ENCODE data around the gene DUOXA1.

DUOXA1 gene

DNA sequence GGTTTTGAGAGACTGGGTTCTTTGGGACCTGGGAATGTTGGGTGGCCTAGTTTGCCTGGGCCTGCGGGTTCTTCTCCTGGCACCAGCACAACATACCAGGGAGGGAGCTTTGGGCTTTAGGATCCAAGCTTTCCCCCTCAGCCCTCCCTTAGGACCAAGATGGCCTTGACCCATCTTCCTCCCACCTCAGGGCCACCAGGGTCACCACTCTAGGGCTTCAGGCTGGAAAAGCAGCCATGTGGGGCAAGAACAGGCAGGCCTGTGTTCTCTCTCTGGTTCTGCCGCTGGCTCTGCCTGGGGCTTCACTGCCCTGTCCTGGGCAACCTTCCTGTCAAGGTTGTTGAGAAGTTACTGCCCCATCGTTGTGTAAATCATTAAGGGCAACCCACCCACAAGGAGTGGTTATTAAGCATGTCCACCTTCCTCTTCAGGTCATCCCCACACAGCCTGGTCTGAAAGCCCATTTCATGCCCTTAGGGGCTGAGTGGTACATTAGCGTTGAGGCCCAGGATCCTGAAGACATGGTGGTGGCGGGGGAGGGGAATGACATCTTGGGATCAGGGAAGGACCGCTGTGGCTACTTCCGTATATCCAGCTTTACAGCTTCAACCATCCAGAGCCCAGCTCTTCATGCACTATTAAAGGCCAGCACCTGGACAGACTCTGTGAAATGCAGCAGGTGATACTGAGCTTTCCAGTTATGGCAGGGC lies 767 bp upstream of the DUOXA1 start:
- CTCF ChIA-PET = interaction anchor here (0.5 to 2.9 kb wide), 2 partner anchors 12 to 16 kb away, joined by 4 to 12 read pairs; partner anchors contain the start of genes DUOX2 and DUOXA2
- POLR2A ChIA-PET = no interaction called here
- no peaks in the 10 kb centered on the region for H3K9me3 ChIP-seq (ENCODE audit: control insufficient read depth, insufficient read depth, low read depth, low read length)
- no peaks in the 10 kb centered on the region for H3K36me3 ChIP-seq (ENCODE audit: control insufficient read depth in 2 of 2, insufficient read depth in 1 of 2, low read length in 2 of 2)
- H3K4me3 ChIP-seq (ENCODE audit: low read depth, low read length) = no peak overlapping the region
- no peaks in the 10 kb centered on the region for H3K4me1 ChIP-seq (ENCODE audit: control insufficient read depth, insufficient read depth, low read length)
- TF ChIP-seq ZNF366 (tag by site-specific recombination; conservative IDR thresholded peaks at IDR 0.05) (no peak), ZNF768 (tag by site-specific recombination; IDR thresholded peaks at IDR 0.05) (no peak), ZFP41 (tag by site-specific recombination; IDR thresholded peaks at IDR 0.05; ENCODE audit: borderline replicate concordance) (no peak), ZNF830 (tag by site-specific recombination; IDR thresholded peaks at IDR 0.05; ENCODE audit: low read depth) (no peak), ZNF239 (tag by site-specific recombination; IDR thresholded peaks at IDR 0.05) (no peak), ZNF426 (tag by site-specific recombination; IDR thresholded peaks at IDR 0.05) (no peak), KLF8 (tag by site-specific recombination; IDR thresholded peaks at IDR 0.05) (no peak), ZSCAN30 (tag by site-specific recombination; IDR thresholded peaks at IDR 0.05) (no peak)
- TF ChIP-seq, protein P1, sequence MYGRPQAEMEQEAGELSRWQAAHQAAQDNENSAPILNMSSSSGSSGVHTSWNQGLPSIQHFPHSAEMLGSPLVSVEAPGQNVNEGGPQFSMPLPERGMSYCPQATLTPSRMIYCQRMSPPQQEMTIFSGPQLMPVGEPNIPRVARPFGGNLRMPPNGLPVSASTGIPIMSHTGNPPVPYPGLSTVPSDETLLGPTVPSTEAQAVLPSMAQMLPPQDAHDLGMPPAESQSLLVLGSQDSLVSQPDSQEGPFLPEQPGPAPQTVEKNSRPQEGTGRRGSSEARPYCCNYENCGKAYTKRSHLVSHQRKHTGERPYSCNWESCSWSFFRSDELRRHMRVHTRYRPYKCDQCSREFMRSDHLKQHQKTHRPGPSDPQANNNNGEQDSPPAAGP (tag by site-specific recombination; IDR thresholded peaks at IDR 0.05) = no peak
- no peak overlapping the region for H3K27ac ChIP-seq (ENCODE audit: extremely low read depth, low read depth, low read length)

DNA sequence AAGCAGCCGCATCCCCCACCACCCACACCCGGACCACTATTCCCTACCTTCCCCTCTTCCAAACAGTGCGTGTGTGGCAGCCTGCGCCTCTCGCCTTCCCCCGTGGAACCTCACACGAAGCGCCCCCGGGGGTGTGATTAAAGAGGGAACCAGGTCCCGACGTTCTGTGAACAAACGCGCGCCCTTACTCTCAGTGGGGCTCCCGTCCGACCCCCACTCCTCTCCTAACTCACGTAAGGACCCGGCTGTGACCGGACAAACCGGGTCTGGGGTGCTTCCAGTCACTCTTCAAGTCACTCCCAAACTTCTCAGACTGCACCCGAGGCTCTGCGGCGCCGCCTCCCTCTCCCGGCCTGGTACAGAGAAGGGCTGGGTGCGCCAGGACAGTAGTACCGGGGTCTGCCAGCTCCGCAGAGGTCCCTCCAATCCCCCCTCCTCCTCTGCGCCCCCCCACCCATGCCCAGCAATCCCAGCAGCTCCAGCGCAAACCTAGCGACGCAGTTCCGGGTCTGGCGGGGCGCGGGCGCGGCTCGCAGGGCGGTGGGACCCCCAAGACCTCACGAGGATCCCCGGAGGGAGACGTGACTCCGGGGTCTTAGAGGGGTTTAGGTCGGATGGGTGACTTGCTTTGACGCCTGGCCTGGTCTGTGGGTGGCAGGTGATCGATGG lies 574 bp downstream of the DUOXA1 start:
- TF ChIP-seq, protein P2, sequence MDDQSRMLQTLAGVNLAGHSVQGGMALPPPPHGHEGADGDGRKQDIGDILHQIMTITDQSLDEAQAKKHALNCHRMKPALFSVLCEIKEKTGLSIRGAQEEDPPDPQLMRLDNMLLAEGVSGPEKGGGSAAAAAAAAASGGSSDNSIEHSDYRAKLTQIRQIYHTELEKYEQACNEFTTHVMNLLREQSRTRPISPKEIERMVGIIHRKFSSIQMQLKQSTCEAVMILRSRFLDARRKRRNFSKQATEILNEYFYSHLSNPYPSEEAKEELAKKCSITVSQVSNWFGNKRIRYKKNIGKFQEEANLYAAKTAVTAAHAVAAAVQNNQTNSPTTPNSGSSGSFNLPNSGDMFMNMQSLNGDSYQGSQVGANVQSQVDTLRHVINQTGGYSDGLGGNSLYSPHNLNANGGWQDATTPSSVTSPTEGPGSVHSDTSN (CRISPR knock-in tag; IDR thresholded peaks at IDR 0.05) = no peak
- no peak for TF ChIP-seq ZNF701 (tag by site-specific recombination; IDR thresholded peaks at IDR 0.05)
- TF ChIP-seq MEIS1 (CRISPR knock-in tag; IDR thresholded peaks at IDR 0.05; ENCODE audit: borderline replicate concordance) = no peak
- TF ChIP-seq ZNF24 (tag by site-specific recombination; IDR thresholded peaks at IDR 0.05) = no peak
- TF ChIP-seq ZNF777 (tag by site-specific recombination; IDR thresholded peaks at IDR 0.05; ENCODE audit: borderline replicate concordance) = no peak
- TF ChIP-seq, protein P3, sequence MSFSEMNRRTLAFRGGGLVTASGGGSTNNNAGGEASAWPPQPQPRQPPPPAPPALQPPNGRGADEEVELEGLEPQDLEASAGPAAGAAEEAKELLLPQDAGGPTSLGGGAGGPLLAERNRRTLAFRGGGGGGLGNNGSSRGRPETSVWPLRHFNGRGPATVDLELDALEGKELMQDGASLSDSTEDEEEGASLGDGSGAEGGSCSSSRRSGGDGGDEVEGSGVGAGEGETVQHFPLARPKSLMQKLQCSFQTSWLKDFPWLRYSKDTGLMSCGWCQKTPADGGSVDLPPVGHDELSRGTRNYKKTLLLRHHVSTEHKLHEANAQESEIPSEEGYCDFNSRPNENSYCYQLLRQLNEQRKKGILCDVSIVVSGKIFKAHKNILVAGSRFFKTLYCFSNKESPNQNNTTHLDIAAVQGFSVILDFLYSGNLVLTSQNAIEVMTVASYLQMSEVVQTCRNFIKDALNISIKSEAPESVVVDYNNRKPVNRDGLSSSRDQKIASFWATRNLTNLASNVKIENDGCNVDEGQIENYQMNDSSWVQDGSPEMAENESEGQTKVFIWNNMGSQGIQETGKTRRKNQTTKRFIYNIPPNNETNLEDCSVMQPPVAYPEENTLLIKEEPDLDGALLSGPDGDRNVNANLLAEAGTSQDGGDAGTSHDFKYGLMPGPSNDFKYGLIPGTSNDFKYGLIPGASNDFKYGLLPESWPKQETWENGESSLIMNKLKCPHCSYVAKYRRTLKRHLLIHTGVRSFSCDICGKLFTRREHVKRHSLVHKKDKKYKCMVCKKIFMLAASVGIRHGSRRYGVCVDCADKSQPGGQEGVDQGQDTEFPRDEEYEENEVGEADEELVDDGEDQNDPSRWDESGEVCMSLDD (tag by site-specific recombination; IDR thresholded peaks at IDR 0.05) = no peak
- no peak for TF ChIP-seq ZNF10 (tag by site-specific recombination; IDR thresholded peaks at IDR 0.05)
- TF ChIP-seq ZNF221 (tag by site-specific recombination; IDR thresholded peaks at IDR 0.05; ENCODE audit: borderline replicate concordance) = no peak
- TF ChIP-seq ZNF140 (tag by site-specific recombination; IDR thresholded peaks at IDR 0.05) = no peak
- TF ChIP-seq, protein P4, sequence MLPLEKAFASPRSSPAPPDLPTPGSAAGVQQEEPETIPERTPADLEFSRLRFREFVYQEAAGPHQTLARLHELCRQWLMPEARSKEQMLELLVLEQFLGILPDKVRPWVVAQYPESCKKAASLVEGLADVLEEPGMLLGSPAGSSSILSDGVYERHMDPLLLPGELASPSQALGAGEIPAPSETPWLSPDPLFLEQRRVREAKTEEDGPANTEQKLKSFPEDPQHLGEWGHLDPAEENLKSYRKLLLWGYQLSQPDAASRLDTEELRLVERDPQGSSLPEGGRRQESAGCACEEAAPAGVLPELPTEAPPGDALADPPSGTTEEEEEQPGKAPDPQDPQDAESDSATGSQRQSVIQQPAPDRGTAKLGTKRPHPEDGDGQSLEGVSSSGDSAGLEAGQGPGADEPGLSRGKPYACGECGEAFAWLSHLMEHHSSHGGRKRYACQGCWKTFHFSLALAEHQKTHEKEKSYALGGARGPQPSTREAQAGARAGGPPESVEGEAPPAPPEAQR (tag by site-specific recombination; IDR thresholded peaks at IDR 0.05) = no peak
- TF ChIP-seq ZNF335 (tag by site-specific recombination; conservative IDR thresholded peaks at IDR 0.05) = no peak
- TF ChIP-seq ZNF837 (tag by site-specific recombination; IDR thresholded peaks at IDR 0.05) = no peak
- TF ChIP-seq ZNF510 (tag by site-specific recombination; IDR thresholded peaks at IDR 0.05; ENCODE audit: insufficient replicate concordance) = no peak
- TF ChIP-seq HOXD13 (CRISPR knock-in tag; IDR thresholded peaks at IDR 0.05; ENCODE audit: borderline replicate concordance) = no peak
- TF ChIP-seq GFI1B (tag by site-specific recombination; IDR thresholded peaks at IDR 0.05) = no peak
- TF ChIP-seq BCL11A (tag by site-specific recombination; IDR thresholded peaks at IDR 0.05; ENCODE audit: low read depth) = no peak
- no peak for TF ChIP-seq ZNF548 (tag by site-specific recombination; IDR thresholded peaks at IDR 0.05)

More for the DNA sequence above, 574 bp downstream of the DUOXA1 start:
- no peaks in the 10 kb centered on the region for H3K36me3 ChIP-seq (ENCODE audit: control insufficient read depth in 2 of 2, insufficient read depth in 1 of 2, low read length in 2 of 2)
- no peak overlapping the region for H3K27ac ChIP-seq (ENCODE audit: extremely low read depth, low read depth, low read length)
- POLR2A ChIA-PET = no interaction called here
- CTCF ChIA-PET = interaction anchor here (2.9 kb wide), 1 partner anchor 11 kb away, joined by 12 read pairs; no protein-coding TSS in a partner anchor
- no peaks in the 10 kb centered on the region for H3K4me1 ChIP-seq (ENCODE audit: control insufficient read depth, insufficient read depth, low read length)
- no peak overlapping the region for H3K4me3 ChIP-seq (ENCODE audit: low read depth, low read length)
- no peaks in the 10 kb centered on the region for H3K9me3 ChIP-seq (ENCODE audit: control insufficient read depth, insufficient read depth, low read depth, low read length)

Measured in HEK293 (cell line).